MG63 (cell line): Measurements from ENCODE around the gene SLC39A3. TPM values are rescaled to one million over a fixed set of nuclear protein-coding genes. Genes with fewer than 3 reads are reported as not detected.

ENCODE experiments used
- DNase-seq: peaks from one replicate; pipeline ENCODE4 v3.0.0-alpha.2; 2020
- H3K27me3 ChIP-seq: fragments of 250-450 bp; sonication (Bioruptor Pico); 2 replicates; pipeline ENCODE4 v1.5.1; 2020; ENCODE audit warnings: mild to moderate bottlenecking, moderate library complexity
- H3K36me3 ChIP-seq: fragments of 250-450 bp; sonication (Bioruptor Pico); 2 replicates; pipeline ENCODE4 v1.5.1; 2020; ENCODE audit warnings: mild to moderate bottlenecking, moderate library complexity
- H3K4me3 ChIP-seq: fragments of 250-450 bp; sonication (Bioruptor Pico); 2 replicates; pipeline ENCODE4 v1.5.1; 2020; ENCODE audit warnings: mild to moderate bottlenecking, moderate library complexity
- H3K9me3 ChIP-seq: fragments of 250-450 bp; sonication (Bioruptor Pico); 2 replicates; pipeline ENCODE4 v1.5.1; 2020; ENCODE audit warnings: mild to moderate bottlenecking, moderate library complexity
- total RNA-seq: library from RNA; depleted of rRNA; stranded (reverse); fragments of >200 nt; shearing (Covaris generic); gene quantifications from 2 replicates; pipeline ENCODE4 v1.2.3, GENCODE V29; 2014; ENCODE audit warnings: low replicate concordance

The SLC39A3 gene
- total RNA-seq, 1 experiment from 2014 or later, result 42.7 TPM

GRCh38 chr19:2758601-2759313, 18.9 kb upstream of the SLC39A3 start:
- Histone ChIP-seq H3K36me3 (no peaks in the 10 kb centered on the region; the same call in 1 of the 2 replicates), H3K27me3 (no peaks in the 10 kb centered on the region), H3K4me3 (no peak overlapping the region), H3K9me3 (no peaks in the 10 kb centered on the region)
- DNase-seq, result no peak

GRCh38 chr19:2756921-2757881, 17.4 kb upstream of the SLC39A3 start:
- Histone ChIP-seq H3K9me3 (no peaks in the 10 kb centered on the region), H3K4me3 (no peak overlapping the region), H3K27me3 (no peaks in the 10 kb centered on the region), H3K36me3 (no peaks in the 10 kb centered on the region; the same call in 1 of the 2 replicates)
- DNase-seq, result no peak

GRCh38 chr19:2756477-2756876, 16.7 kb upstream of the SLC39A3 start:
- no peak for DNase-seq

DNA sequence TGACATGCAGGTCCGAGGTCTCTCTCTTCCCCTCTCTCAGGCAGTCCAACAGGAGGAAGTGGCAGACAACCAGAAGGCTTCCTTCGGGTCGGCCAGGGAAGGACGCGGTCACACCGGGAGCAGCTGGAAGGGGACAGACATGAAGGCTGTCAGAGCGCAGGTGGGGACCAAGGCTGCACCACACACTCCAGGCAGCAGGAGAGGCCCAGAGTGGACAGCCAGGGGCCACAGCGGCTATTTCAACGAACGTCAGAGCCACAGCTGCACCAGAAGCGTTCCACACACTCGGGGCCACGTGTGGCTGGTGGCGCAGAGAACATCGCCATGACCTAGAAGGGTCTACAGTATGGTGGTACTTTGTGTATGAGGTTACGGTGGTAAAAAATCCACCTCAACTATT, 16.0 kb upstream of the SLC39A3 start:
- H3K4me3 ChIP-seq, result no peak overlapping the region
- DNase-seq, result no peak
- H3K27me3 ChIP-seq, result no peaks in the 10 kb centered on the region
- H3K36me3 ChIP-seq, result no peaks in the 10 kb centered on the region; the same call in 1 of the 2 replicates
- H3K9me3 ChIP-seq, result no peaks in the 10 kb centered on the region

More at GRCh38 chr19:2756477-2756876, 16.7 kb upstream of the SLC39A3 start:
- Histone ChIP-seq H3K36me3 (no peaks in the 10 kb centered on the region; the same call in 1 of the 2 replicates), H3K27me3 (no peaks in the 10 kb centered on the region), H3K9me3 (no peaks in the 10 kb centered on the region), H3K4me3 (no peak overlapping the region)

DNA sequence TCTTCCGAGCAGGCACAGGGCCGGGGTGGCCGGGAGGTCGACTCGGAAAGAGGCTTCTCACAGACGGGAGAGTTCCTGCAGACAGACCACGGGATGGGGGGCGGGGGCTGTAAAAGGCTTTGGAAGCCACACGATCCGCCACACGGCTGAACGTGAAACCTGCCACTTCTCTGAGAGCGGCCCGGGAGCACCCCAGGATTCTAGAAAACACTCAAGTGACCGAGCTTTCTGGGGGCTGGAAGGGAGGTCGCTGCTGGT, 15.6 kb upstream of the SLC39A3 start:
- Histone ChIP-seq H3K36me3 (no peaks in the 10 kb centered on the region; the same call in 1 of the 2 replicates), H3K27me3 (no peaks in the 10 kb centered on the region), H3K4me3 (no peak overlapping the region), H3K9me3 (no peaks in the 10 kb centered on the region)
- DNase-seq, result no peak

DNA sequence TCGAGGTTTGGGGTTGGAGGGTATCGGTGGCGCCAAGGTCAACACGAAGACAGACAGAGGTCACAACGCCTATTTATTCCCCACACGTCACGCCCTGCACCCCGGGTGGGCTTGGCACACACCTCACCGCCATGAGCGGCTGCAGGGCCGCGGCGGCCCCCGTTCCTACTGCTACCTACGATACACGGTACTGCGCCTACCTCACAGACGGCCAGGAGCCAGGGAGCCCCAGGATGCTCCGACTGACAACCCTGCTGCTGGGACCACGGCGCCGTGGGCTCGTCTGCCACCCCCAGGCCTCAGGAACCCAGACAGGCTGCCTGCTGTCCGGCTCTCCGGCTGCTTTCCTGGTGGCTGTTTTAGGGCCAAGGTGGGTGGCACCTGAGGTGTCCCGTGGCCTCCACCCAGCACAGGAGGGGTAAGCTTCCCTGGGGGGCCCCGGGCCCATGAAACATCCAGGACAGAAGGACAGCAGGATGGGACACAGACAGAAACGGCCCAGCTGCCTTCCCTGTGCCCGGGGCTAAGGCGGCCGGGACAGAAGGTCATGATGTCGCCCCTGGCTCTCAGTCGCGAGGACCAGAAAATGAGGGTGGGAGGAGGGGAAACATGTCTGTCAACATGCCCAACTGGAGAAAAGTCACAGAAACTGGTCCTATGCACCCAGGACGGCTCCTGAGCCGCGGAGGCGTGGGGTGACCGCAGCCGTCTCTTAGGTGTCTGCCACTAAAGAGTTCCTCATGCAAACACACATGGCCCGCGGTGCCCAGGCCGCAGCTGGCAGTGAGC, 15.0 kb upstream of the SLC39A3 start:
- Histone ChIP-seq H3K36me3 (no peaks in the 10 kb centered on the region; the same call in 1 of the 2 replicates), H3K4me3 (no peak overlapping the region), H3K9me3 (no peaks in the 10 kb centered on the region), H3K27me3 (no peaks in the 10 kb centered on the region)
- DNase-seq, result no peak

DNA sequence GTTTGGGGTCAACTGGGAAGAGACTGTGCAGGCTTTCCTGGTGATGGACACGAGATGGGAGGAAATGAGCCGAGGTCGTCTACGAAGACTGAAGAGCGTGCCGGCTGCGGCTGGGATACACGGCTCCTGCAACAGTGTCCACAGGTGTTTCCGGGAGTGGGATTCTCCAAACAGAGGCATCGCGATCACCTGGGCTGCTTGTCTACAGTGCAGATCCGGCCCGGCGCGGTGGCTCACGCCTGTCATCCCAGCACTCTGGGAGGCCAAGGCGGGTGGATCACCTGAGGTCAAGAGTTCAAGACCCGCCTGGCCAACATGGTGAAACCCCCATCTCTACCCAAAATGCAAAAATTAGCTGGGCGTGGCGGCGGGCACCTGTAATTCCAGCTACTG, 11.6 kb upstream of the SLC39A3 start:
- DNase-seq, result no peak

GRCh38 chr19:2750808-2751437, 11.1 kb upstream of the SLC39A3 start:
- Histone ChIP-seq H3K36me3 (no peaks in the 10 kb centered on the region; the same call in 1 of the 2 replicates), H3K27me3 (no peaks in the 10 kb centered on the region; the same call in 1 of the 2 replicates), H3K9me3 (no peaks in the 10 kb centered on the region), H3K4me3 (no peak overlapping the region)
- no peak for DNase-seq

More for the DNA sequence above, 11.6 kb upstream of the SLC39A3 start:
- H3K27me3 ChIP-seq, result no peaks in the 10 kb centered on the region
- no peaks in the 10 kb centered on the region for H3K9me3 ChIP-seq
- H3K36me3 ChIP-seq, result no peaks in the 10 kb centered on the region; the same call in 1 of the 2 replicates
- H3K4me3 ChIP-seq, result no peak overlapping the region

GRCh38 chr19:2747349-2747748, 7.5 kb upstream of the SLC39A3 start:
- no peaks in the 10 kb centered on the region for H3K9me3 ChIP-seq
- H3K27me3 ChIP-seq, result no peaks in the 10 kb centered on the region; the same call in 1 of the 2 replicates
- H3K4me3 ChIP-seq, result no peak overlapping the region
- DNase-seq, result no peak
- no peaks in the 10 kb centered on the region for H3K36me3 ChIP-seq

DNA sequence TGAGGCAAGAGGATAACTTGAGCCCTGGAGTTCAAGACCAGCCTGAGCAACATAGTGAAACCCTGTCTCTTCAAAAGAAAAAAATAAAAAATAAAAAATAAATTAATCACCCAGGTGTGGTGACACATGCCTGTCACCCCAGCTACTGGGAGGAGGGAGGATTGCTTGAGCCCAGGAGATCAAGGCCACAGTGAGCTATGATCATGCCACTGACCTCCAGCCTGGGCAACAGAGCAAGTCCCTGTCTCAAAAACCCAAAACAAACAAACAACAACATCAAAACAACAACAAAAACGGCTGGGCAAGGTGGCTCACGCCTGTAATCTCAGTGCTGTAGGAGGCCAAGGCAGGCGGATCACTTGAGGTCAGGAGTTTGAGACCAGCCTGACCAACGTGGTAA, 4.3 kb upstream of the SLC39A3 start:
- Histone ChIP-seq H3K4me3 (no peak overlapping the region), H3K9me3 (no peaks in the 10 kb centered on the region), H3K36me3 (no peaks in the 10 kb centered on the region), H3K27me3 (no peaks in the 10 kb centered on the region; the same call in 1 of the 2 replicates)
- no peak for DNase-seq

- no peaks in the 10 kb centered on the region for H3K9me3 ChIP-seq
Measured at GRCh38 chr19:2743099-2743498, 3.3 kb upstream of the SLC39A3 start.

GRCh38 chr19:2740314-2740656, 468 bp upstream of the SLC39A3 start:
- H3K36me3 ChIP-seq, result peaks cover 9% of the 10 kb centered on the region; the same call in 1 of the 2 replicates
- no peak for DNase-seq
- H3K4me3 ChIP-seq, result peak overlapping the region; percentile 70; the same call in 1 of the 2 replicates
- H3K27me3 ChIP-seq, result no peaks in the 10 kb centered on the region
- no peaks in the 10 kb centered on the region for H3K9me3 ChIP-seq

More at GRCh38 chr19:2743099-2743498, 3.3 kb upstream of the SLC39A3 start:
- Histone ChIP-seq H3K36me3 (no peaks in the 10 kb centered on the region), H3K27me3 (no peaks in the 10 kb centered on the region; the same call in 1 of the 2 replicates), H3K4me3 (no peak overlapping the region)
- DNase-seq, result no peak

GRCh38 chr19:2736550-2737190, 3.1 kb downstream of the SLC39A3 start:
- no peak for DNase-seq
- H3K27me3 ChIP-seq, result no peaks in the 10 kb centered on the region
- H3K36me3 ChIP-seq, result peaks cover 9% of the 10 kb centered on the region; the same call in 1 of the 2 replicates
- no peaks in the 10 kb centered on the region for H3K9me3 ChIP-seq
- no peak overlapping the region for H3K4me3 ChIP-seq

GRCh38 chr19:2735374-2735773, 4.4 kb downstream of the SLC39A3 start:
- Histone ChIP-seq H3K27me3 (no peaks in the 10 kb centered on the region), H3K9me3 (no peaks in the 10 kb centered on the region), H3K4me3 (no peak overlapping the region), H3K36me3 (peaks cover 9% of the 10 kb centered on the region; the same call in 1 of the 2 replicates)
- DNase-seq, result no peak

DNA sequence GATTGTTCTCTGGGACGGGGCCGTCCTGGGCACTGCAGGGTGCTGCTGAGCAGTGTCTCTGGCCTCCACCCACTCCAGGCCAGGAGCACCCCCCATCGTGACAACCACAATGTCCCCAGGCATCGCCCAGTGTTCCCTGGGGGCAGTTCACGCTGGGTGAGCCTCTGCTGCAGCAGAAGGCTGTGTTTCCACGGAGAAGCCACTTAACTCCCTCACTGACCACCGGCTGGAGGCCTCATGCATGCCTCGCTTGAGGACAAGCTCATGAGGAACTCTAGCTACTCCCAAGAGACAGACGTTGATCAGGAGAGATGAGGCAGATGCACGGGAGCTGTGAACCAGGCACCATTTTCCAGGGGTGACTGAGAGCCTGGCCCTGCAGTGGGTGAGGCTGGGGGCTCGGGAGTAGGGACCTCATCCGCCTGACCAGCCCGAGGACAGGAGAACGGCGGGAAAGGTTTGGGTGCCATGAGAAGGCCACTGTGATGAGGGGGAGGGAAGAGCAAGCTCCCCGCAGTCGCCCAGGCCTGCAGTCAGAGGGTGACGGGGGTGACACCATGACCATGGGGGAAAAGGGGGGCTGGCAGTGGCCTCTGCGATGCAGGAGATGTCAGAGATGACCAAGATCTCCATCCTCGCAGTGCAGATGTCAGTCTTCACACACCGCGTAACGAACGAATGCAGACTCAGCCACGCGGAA, 5.1 kb downstream of the SLC39A3 start:
- H3K9me3 ChIP-seq, result no peaks in the 10 kb centered on the region
- H3K36me3 ChIP-seq, result peaks cover 9% of the 10 kb centered on the region; the same call in 1 of the 2 replicates
- H3K4me3 ChIP-seq, result no peak overlapping the region
- no peaks in the 10 kb centered on the region for H3K27me3 ChIP-seq
- DNase-seq, result no peak
